GM12892 (cell line): Measurements from ENCODE around the gene PABPC1L.
A peak's percentile ranks its signal among the peaks of the same experiment; 100 is the strongest.

ENCODE experiments used
- DNase-seq: peaks from one replicate; pipeline ENCODE4 v3.0.0; 2011; ENCODE audit not compliant: insufficient read length
- FAIRE-seq: peaks from 2 replicates; lab custom pipeline; 2011; peaks lifted over from hg19 to GRCh38; lab: Jason Lieb, UNC
- POLR2A ChIP-seq: IDR thresholded peaks from 2 replicates; pipeline ENCODE4 v1.6.1; 2011; ENCODE audit warnings: low read depth, low read length, control low read depth
- POLR2AphosphoS5 ChIP-seq: IDR thresholded peaks from 2 replicates; pipeline ENCODE4 v1.6.1; 2011; ENCODE audit warnings: low read depth, low read length, control low read depth
- TAF1 ChIP-seq: IDR thresholded peaks from 2 replicates; pipeline ENCODE4 v1.6.1; 2011; ENCODE audit warnings: low read depth, mild to moderate bottlenecking, control low read depth, low read length, borderline replicate concordance

Gene PABPC1L

DNA sequence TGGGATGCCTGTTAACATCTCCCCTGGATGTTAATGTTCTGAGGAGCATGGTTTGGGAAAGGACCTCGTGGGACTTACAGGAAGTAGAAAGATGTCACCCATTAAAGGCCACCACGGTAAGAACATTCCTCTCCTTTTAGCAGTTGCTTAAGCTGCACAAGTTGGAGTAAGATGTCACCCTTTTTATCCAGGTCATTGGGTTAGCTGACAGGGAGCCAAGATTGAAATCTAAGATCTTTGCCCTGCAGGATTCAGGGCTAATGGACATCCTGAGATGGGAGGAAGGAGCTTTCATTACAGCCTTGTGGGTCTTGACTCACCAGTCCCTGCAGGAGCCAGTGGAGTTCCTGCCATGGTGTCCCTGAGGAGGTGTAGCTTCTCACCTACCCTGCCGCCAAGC is 22.1 kb downstream of the PABPC1L start:
- TF ChIP-seq POLR2AphosphoS5 (no peak), TAF1 (no peak), POLR2A (no peak)
- no peak for FAIRE-seq
- DNase-seq = no peak

DNA sequence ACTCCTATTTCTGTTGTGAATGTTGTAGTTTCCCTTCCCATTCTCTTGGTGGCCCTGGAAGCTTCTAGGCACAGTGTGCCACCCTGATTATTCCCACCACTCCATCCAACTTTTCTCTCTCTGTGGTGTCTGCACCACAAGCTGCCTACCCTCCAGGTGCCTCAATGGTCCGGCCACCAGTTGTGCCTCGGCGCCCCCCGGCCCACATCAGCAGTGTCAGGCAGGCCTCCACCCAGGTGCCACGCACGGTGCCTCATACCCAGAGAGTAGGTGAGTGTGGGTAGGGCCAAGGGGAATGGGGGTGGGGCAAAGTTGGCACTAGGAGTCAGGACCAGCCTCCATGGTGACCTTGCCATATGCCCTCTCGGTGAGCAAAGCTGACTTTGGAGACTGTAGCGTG is 23.1 kb downstream of the PABPC1L start:
- DNase-seq = no peak
- FAIRE-seq = no peak
- TF ChIP-seq POLR2A = no peak
- TF ChIP-seq POLR2AphosphoS5 = no peak
- no peak for TF ChIP-seq TAF1

- DNase-seq = no peak
- no peak for FAIRE-seq
- TF ChIP-seq POLR2A = no peak
Measured at GRCh38 chr20:44936510-44936909, 26.6 kb downstream of the PABPC1L start.

GRCh38 chr20:44938637-44939036 is 28.8 kb downstream of the PABPC1L start:
- FAIRE-seq (no peak), DNase-seq (no peak)
- TF ChIP-seq POLR2A = no peak
- TF ChIP-seq POLR2AphosphoS5 = no peak
- TF ChIP-seq TAF1 = no peak

- FAIRE-seq (no peak), DNase-seq (no peak)
- TF ChIP-seq TAF1 = no peak
- TF ChIP-seq POLR2AphosphoS5 = peak; percentile 32; the same call in 1 of the 2 replicates
- TF ChIP-seq POLR2A = 0 out of 2 replicates have a peak, but pooled peaks have one; percentile 15
Measured at GRCh38 chr20:44941120-44941691, 31.3 kb downstream of the PABPC1L start.

- TF ChIP-seq POLR2A (no peak), POLR2AphosphoS5 (no peak), TAF1 (no peak)
- FAIRE-seq = no peak
- DNase-seq = no peak
Measured at GRCh38 chr20:44942264-44942973, 32.6 kb downstream of the PABPC1L start.

GRCh38 chr20:44943828-44944227 is 34.0 kb downstream of the PABPC1L start:
- no peak for TF ChIP-seq TAF1
- TF ChIP-seq POLR2A = no peak
- TF ChIP-seq POLR2AphosphoS5 = no peak
- DNase-seq (no peak), FAIRE-seq (no peak)

DNA sequence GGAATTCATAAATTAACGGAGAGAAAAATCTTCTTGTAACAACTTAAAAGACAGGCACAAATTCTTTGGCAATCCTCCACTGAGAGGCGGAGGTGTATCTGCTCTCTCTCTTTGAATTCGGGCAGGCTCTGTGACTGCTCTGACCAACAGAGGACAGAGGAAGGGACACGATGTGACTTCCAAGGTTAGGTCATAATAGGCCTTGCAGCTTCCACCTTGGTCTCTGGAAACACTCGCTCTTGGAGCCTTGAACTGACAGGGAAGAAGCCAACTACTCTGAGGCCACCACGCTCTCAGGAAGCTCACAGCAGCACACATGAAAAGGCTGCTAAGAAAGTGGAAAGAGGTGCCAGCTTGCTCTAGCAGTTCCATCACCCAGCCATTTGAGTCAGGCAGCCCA is 35.4 kb downstream of the PABPC1L start:
- TF ChIP-seq TAF1 = no peak
- TF ChIP-seq POLR2AphosphoS5 = no peak
- no peak for TF ChIP-seq POLR2A
- FAIRE-seq (no peak), DNase-seq (no peak)

- no peak for DNase-seq
- no peak for FAIRE-seq
- TF ChIP-seq TAF1 (no peak), POLR2AphosphoS5 (no peak), POLR2A (no peak)
Measured at GRCh38 chr20:44946271-44946852, 36.5 kb downstream of the PABPC1L start.

GRCh38 chr20:44948107-44948506 is 38.2 kb downstream of the PABPC1L start:
- FAIRE-seq (no peak), DNase-seq (no peak)
- TF ChIP-seq POLR2A (no peak), POLR2AphosphoS5 (no peak), TAF1 (no peak)

GRCh38 chr20:44948513-44948912 is 38.7 kb downstream of the PABPC1L start:
- TF ChIP-seq POLR2A (no peak), TAF1 (no peak), POLR2AphosphoS5 (no peak)
- DNase-seq (no peak), FAIRE-seq (no peak)

DNA sequence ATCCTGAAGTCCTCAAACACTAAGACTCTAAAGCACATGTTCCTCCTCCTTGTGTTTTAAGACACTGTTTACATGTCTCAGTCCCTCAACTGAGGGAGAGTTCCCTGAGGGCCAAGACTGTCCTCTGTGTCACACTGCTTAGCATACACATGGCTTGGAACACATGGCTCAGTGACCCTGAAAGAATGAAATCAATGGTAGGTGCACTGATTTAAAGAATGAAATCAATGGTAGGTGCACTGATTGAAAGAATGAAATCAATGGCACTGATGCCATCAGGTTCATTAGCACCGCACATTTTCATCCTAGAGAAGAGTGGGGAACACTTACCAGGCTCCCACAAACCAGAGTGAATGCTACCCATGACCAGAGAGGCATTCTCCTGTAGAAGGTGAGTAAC is 40.5 kb downstream of the PABPC1L start:
- DNase-seq (no peak), FAIRE-seq (no peak)
- TF ChIP-seq POLR2A (no peak), TAF1 (no peak), POLR2AphosphoS5 (no peak)

GRCh38 chr20:44952731-44953130 is 42.9 kb downstream of the PABPC1L start:
- TF ChIP-seq POLR2AphosphoS5 (no peak), POLR2A (no peak), TAF1 (no peak)
- DNase-seq (no peak), FAIRE-seq (no peak)
